GM18498 (cell line): ENCODE results near the gene ANO1.

Experiments used
- ATAC-seq: cut with Tn5 transposase; IDR thresholded peaks from one replicate; pipeline ENCODE4 v1.9.1; 2021; ENCODE audit warnings: mild to moderate bottlenecking, moderate library complexity; ENCODE audit not compliant: unreplicated experiment

The ANO1 gene

DNA sequence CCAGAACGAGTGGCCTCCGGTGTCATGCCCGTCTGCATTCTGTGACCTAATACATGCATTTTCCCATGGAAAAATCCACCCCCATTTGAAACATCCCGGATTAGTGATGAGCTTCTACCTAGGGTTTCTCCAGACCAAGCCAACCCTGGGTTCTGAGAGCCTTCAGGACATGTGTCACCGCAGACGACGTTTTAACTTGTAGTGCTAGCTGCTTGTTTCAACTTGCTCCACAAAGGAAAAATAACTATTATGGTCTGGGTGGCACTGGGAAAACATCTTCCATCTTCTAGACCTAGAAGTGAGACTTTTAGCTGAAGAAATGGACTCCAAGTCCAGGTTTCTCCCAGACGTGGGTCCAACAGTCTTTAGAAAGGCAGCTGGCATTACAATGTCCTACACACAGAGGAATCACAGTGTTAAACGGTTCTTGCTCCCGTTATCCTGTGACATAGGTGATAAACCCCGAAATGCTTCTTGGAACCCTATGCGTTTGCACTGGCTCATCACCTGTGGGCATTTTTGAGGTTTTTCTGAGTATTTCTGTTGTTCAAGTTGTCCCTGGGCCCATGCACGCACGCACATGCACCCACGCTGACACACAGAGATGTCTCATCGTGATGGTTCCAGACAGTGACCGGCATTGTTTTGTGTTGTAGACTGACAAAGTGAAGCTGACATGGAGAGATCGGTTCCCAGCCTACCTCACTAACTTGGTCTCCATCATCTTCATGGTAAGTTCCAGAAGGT lies 78.3 kb downstream of the ANO1 start:
- ATAC-seq, result no peak

- ATAC-seq, result no peak
Measured at GRCh38 chr11:70158201-70158600, 80.1 kb downstream of the ANO1 start.

GRCh38 chr11:70158757-70159389 lies 80.8 kb downstream of the ANO1 start:
- ATAC-seq, result no peak

DNA sequence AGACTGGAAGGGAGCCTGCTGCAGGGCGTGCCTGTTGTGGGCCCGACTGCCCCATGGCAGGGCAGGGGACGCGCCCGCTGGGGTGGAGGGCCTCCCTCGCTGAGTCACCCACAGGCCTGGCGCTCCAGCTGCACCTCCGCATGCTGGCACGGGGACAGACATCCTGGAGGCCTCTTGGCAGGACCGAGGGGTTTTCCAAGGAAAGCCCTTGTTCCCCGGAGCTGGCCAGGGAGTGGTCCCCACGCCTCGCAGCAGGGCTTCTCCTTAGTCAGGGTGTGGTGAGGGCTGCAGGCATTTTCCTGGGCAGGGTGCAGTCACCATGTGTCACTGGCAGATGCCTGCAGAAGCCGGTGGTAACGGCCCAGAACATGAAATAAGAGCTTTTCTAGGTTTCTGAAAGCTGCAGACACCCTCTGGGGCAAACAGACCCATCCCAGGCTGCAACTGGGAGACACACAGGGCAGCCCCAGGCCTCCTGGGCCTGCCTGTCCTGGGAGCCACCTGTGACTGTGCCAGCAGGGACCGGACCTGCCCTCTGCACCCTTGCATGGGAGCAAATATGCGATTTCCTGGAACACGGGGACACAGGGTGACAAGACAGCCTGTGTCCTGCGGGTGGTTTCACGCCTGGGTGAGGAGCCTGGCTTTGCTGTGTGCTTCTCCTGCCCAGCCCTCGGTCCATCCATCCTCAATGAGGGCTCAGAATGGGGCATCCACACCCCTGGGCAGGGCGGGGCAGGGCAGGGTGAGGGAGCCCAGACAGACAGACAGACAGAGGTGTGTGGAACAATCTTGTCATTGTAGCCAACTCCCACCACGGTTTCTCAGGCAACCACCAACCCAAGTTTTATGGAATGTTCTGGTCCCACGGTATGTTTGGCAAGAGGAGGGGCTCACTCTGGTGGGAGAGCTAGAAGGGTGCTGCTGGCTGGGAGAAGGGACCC lies 81.8 kb downstream of the ANO1 start:
- ATAC-seq, result no peak

- ATAC-seq, result no peak
Measured at GRCh38 chr11:70161043-70161625, 83.0 kb downstream of the ANO1 start.

DNA sequence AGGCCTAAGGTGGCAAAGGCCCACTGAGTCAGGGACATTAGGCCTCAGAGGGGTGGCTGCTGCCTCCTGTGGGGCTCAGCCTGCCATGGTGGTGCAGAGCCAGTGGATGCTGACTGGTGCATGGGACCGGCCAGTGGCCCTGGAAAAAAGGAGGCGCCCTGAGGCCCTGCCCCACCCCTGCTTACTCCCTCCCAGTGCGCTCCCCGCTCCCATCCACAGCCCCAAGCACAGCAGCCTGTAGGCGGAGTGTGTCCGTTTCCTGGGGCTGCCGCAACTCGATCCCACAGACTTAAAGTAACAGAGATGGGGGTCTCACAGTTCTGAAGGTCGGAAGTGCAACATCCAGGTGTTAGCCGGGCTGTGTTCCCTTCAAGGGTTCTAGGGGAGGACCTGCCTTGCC lies 86.6 kb downstream of the ANO1 start:
- no peak for ATAC-seq

- ATAC-seq, result no peak
Measured at GRCh38 chr11:70167120-70167519, 89.0 kb downstream of the ANO1 start.

- no peak for ATAC-seq
Measured at GRCh38 chr11:70167723-70168404, 89.7 kb downstream of the ANO1 start.

GRCh38 chr11:70168405-70168754 lies 90.3 kb downstream of the ANO1 start:
- no peak for ATAC-seq

DNA sequence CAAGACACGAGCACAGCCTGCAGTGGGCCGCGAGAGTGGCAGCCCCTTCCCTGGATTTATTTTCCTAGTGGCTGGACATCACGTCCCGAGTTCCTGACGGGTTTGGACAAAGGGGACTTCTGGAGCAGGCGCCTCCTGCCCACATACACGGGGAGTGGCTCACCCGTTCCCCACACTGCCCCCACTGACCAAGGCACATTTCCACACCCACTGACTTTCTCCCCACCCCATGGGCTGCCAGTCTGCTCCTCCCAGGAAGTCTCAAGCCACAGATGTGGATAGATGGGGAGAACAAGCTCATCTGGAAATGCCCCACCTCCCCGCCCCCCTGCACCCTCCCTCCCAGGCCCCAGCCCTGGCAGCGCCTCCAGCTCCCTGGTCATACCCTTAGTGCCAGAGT lies 91.0 kb downstream of the ANO1 start:
- no peak for ATAC-seq

DNA sequence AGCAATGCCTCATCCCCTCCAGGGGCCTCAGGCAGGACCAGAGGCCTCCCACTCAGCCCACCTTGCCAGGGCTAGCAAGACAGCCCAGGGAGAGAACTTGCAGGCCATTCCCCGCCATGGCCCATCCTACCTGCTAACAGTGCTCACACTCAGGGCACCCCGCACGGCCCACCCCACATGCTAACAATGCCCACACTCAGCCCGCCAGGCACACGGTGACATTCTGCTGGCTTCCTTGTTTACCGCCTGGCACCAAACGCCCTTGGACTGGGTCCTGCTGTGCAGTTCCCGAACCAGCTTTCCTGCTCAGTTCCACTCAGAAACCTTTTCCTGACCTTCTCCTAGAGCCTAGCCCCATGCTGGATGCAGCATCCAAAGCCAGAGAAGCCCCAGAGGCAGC lies 91.5 kb downstream of the ANO1 start:
- no peak for ATAC-seq

GRCh38 chr11:70170596-70171210 lies 92.6 kb downstream of the ANO1 start:
- ATAC-seq, result no peak

GRCh38 chr11:70173018-70173417 lies 94.9 kb downstream of the ANO1 start:
- no peak for ATAC-seq

DNA sequence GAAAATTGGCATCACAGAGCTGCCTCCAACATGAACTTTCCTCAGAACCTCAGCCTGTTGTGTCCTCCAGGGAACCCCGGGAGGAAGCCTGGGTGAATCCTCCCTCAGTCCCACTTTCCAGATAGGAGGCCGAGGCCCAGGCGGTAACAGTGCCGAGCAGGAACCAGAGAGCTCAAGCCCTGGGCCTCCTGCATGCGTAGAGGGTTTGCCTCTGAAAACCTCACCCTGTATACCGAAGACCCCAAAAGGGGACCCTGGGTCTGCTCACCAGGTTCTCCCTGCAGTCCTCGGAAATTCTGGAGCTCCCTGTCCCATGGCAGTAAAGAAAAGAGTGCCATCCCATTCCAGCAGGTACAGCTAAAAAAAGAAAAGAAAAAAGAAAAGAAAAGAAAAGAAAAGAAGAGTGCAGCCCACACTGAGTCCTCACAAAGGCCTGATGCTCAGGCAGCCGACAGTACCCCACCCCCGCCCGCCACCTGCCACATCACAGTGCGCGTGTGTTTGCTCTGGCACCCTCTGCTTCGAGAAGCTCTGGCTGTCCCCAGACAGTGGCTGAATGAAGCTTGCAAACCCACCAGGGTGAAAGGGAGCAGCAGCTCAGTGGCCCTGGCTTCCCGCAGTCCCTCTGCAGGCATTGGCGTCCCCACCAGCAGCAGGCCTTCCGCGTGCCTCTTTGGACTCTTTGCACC lies 96.6 kb downstream of the ANO1 start:
- no peak for ATAC-seq

DNA sequence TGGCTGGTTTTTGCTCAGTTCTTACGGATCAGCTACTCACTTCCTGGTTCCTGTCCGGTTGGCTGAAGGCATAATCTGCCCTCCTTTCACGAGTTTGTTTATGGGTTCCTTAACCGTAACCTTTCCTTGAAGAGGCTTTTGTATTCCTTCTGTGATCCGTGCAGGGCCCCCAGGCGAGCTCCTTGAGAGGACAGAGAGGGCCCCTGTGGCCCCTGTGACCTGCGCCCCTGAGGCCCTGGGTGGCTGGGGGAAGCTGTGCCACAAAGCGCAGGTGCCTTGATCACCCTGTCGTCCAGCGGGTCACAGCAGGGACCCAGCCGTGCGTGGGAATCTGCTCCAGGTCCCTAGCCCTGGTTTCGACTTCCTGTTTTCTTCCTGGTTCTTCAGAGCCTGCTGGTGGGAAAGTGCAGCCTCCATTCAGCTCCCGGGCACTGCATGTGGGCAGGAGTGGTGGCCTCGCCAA lies 97.2 kb downstream of the ANO1 start:
- no peak for ATAC-seq

- no peak for ATAC-seq
Measured at GRCh38 chr11:70176940-70177689, 99.0 kb downstream of the ANO1 start.

GRCh38 chr11:70180906-70181305 lies 102.8 kb downstream of the ANO1 start:
- ATAC-seq, result no peak

GRCh38 chr11:70182266-70182665 lies 104.1 kb downstream of the ANO1 start:
- ATAC-seq, result no peak

DNA sequence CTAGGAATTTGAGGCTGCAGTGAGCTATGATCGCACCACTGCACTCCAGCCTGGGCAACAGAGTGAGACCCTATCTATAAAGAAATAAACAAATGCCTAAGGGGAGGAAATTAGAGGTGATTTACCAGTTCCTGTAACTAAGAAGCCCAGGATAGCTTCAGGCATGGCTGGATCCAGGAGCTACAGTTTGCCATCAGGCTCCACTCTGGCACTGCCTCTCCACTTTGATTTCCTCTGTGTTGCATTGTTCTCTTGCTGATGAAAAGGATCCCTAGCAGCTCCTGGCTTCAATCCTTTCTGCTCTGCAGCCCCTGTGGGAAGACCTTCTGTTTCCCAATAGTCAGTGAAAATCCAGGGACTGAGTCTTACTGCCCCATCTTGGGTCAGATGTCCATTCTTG lies 104.9 kb downstream of the ANO1 start:
- ATAC-seq, result no peak
